Measurements from ENCODE around the gene PIAS1. TPM values are rescaled to one million over a fixed set of nuclear protein-coding genes. Genes with fewer than 3 reads are reported as not detected.

The PIAS1 gene
- total and polyA plus RNA-seq, 2 donors (not counting 1 experiment from before 2014, with no cell fraction given) = 28.8 to 87.3 TPM

DNA sequence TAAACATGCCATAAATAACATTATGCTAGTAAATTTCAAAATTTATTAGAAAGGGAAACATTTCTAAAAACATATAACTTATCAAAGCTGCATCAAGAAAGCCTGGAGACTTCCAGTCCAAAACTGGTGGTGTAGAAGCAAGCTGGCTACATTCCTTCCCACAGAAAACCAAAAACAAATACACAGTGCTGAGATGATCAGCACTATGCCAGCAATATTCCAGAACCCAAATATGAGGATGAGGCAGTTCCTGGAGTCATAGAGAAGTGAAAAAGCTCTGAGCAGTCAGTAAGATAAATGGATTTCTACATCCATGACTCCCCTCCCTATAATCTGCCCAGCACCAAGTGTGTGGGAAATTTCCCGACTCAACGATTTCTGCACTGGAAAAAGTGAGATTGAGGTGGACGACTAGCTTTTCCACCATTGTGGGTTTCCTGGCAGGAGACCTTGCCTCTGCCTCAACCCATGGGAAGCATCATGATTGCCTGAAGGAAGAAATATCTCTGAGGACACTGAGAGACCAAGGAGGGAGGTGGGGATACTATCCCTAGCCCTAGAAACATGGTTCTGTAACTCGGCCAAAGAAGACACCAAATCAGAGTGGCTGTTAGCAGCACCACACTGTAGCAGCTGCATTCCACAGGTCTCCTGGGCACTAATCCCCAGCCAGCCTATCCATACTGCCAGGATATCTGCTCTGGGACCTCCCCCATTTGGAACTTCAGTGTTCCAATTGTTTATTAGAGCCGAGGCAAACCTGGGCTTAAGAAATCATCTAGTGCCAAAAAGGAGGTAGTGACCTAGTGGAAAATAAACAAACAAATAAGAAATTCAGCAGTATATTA, 187.2 kb downstream of the PIAS1 start:
- Histone ChIP-seq H3K27me3 (replicated peaks in 1 of 4; ENCODE audit: control extremely low read depth in 1 of 4, control insufficient read depth in 3 of 4, insufficient read depth in 4 of 4, low read length in 3 of 4) (no peaks in the 10 kb centered on the region), H3K4me1 (ENCODE audit: control insufficient read depth in 2 of 2, insufficient read depth in 2 of 2, low read length in 2 of 2) (no peaks in the 10 kb centered on the region), H3K4me2 (replicated peaks; ENCODE audit: low read depth, low read length, poor library complexity, severe bottlenecking) (no peak overlapping the region), H4K20me1 (ENCODE audit: control insufficient read depth, insufficient read depth, low read length, poor library complexity, severe bottlenecking) (no peaks in the 10 kb centered on the region), H3K4me3 (ENCODE audit: control extremely low read depth in 1 of 5, extremely low read depth in 1 of 5, insufficient read depth in 1 of 5, low read depth in 2 of 5, low read length in 4 of 5) (no peak overlapping the region), H3K79me2 (ENCODE audit: control insufficient read depth, insufficient read depth, low read length) (no peaks in the 10 kb centered on the region), H3K9ac (ENCODE audit: low read length) (no peak overlapping the region), H3K27ac (ENCODE audit: low read length in 2 of 2) (no peak overlapping the region), H2AFZ (ENCODE audit: insufficient read depth, low read depth, low read length, poor library complexity, severe bottlenecking) (no peak overlapping the region), H3K36me3 (replicated peaks in 1 of 2; ENCODE audit: control extremely low read depth in 1 of 2, control insufficient read depth in 1 of 2, extremely low read depth in 1 of 2, insufficient read depth in 2 of 2, low read length in 1 of 2) (no peaks in the 10 kb centered on the region), H3K9me3 (ENCODE audit: control extremely low read depth in 1 of 3, control insufficient read depth in 2 of 3, insufficient read depth in 1 of 3, low read length in 2 of 3) (peaks cover 0 to 23% (median 19%) of the 10 kb centered on the region in 3 donors)
- TF ChIP-seq, protein P1, sequence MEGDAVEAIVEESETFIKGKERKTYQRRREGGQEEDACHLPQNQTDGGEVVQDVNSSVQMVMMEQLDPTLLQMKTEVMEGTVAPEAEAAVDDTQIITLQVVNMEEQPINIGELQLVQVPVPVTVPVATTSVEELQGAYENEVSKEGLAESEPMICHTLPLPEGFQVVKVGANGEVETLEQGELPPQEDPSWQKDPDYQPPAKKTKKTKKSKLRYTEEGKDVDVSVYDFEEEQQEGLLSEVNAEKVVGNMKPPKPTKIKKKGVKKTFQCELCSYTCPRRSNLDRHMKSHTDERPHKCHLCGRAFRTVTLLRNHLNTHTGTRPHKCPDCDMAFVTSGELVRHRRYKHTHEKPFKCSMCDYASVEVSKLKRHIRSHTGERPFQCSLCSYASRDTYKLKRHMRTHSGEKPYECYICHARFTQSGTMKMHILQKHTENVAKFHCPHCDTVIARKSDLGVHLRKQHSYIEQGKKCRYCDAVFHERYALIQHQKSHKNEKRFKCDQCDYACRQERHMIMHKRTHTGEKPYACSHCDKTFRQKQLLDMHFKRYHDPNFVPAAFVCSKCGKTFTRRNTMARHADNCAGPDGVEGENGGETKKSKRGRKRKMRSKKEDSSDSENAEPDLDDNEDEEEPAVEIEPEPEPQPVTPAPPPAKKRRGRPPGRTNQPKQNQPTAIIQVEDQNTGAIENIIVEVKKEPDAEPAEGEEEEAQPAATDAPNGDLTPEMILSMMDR (IDR thresholded peaks at IDR 0.05) = no peak
- TF ChIP-seq EZH2 (IDR thresholded peaks at IDR 0.05; ENCODE audit: borderline replicate concordance, insufficient read depth, low read depth, low read length, poor library complexity, severe bottlenecking) = no peak
- Mint-ChIP-seq H3K4me3 (no peak overlapping the region), H3K27me3 (peaks cover 5% of the 10 kb centered on the region), H3K27ac (no peak overlapping the region), H3K4me1 (no peaks in the 10 kb centered on the region), H3K9me3 (ENCODE audit: insufficient read depth) (peaks cover 7% of the 10 kb centered on the region)
- WGBS (ENCODE audit: insufficient coverage) = 100% methylated on average over 2 of the region's 5 CpGs
- no peak for ATAC-seq (ENCODE audit: low read depth)
- intact Hi-C loops (cut with micrococcal nuclease) = no loop called here
- CTCF ChIA-PET = interaction anchor here (0.6 to 1.2 kb wide), 2 partner anchors 12 to 47 kb away, joined by 3 to 4 read pairs; no protein-coding TSS in a partner anchor
- POLR2A ChIA-PET = interaction anchor here (0.7 kb wide), 1 partner anchor 96 kb away, joined by 3 read pairs; no protein-coding TSS in a partner anchor
- DNase-seq = no peak

Other genes with a start within 250 kb of the PIAS1 start
- gene SKOR1, start 228.8 kb upstream of the PIAS1 start, total RNA-seq = 0.32 and 0.67 TPM in 2 replicates
- 0.37 and 0.84 TPM in 2 replicates for gene SKOR1, start 228.8 kb upstream of the PIAS1 start, polyA plus RNA-seq
- gene RNU6-1, start 214.3 kb upstream of the PIAS1 start, total RNA-seq = not detected in 2 replicates
- not detected in 2 replicates for gene RNU6-1, start 214.3 kb upstream of the PIAS1 start, polyA plus RNA-seq
- 4.0 and 4.2 TPM in 2 replicates for gene CALML4, start 151.0 kb downstream of the PIAS1 start, total RNA-seq
- gene CALML4, start 151.0 kb downstream of the PIAS1 start, polyA plus RNA-seq = 2.4 and 3.1 TPM in 2 replicates
- 22.8 and 31.5 TPM in 2 replicates for gene CLN6, start 175.4 kb downstream of the PIAS1 start, total RNA-seq
- gene CLN6, start 175.4 kb downstream of the PIAS1 start, polyA plus RNA-seq = 16.0 and 22.8 TPM in 2 replicates
- gene FEM1B, start 223.4 kb downstream of the PIAS1 start, total RNA-seq = 52.4 and 54.4 TPM in 2 replicates
- gene FEM1B, start 223.4 kb downstream of the PIAS1 start, polyA plus RNA-seq = 11.2 and 13.8 TPM in 2 replicates